ENCODE data around the gene ASTN2. TPM values are rescaled to one million over a fixed set of nuclear protein-coding genes. Genes with fewer than 3 reads are reported as not detected.

Gene ASTN2
- total and polyA plus RNA-seq, 2 donors (not counting 3 experiments of a cell fraction or from before 2014, with no cell fraction given) = 1.0 to 1.9 TPM

- Histone ChIP-seq H3K9me3 (replicated peaks; ENCODE audit: control insufficient read depth, insufficient read depth, low read length) (no peaks in the 10 kb centered on the region), H3K4me2 (ENCODE audit: insufficient read depth, low read length) (no peak overlapping the region), H3K27me3 (ENCODE audit: control insufficient read depth in 2 of 2, insufficient read depth in 2 of 2, low read length in 2 of 2) (no peaks in the 10 kb centered on the region), H3K9me1 (replicated peaks; ENCODE audit: control insufficient read depth, extremely low read depth, insufficient read depth, low read length) (no peaks in the 10 kb centered on the region), H3K4me3 (replicated peaks in 1 of 3; ENCODE audit: insufficient read depth in 1 of 3, low read depth in 1 of 3, low read length in 3 of 3) (no peak overlapping the region), H3K79me2 (ENCODE audit: control insufficient read depth, insufficient read depth, low read length) (no peaks in the 10 kb centered on the region), H3K27ac (ENCODE audit: insufficient read depth, low read depth, low read length) (no peak overlapping the region), H3K36me3 (ENCODE audit: control insufficient read depth in 2 of 2, extremely low read depth in 1 of 2, insufficient read depth in 2 of 2, low read length in 2 of 2) (no peaks in the 10 kb centered on the region), H4K20me1 (replicated peaks; ENCODE audit: control insufficient read depth, extremely low read depth, insufficient read depth, low read length) (no peaks in the 10 kb centered on the region), H3K9ac (replicated peaks; ENCODE audit: extremely low read depth, insufficient read depth, low read length) (no peak overlapping the region), H2AFZ (ENCODE audit: low read depth, low read length) (no peak overlapping the region), H3K4me1 (ENCODE audit: control insufficient read depth, extremely low read depth, insufficient read depth, low read length) (no peaks in the 10 kb centered on the region)
- BruUV-seq (replicated peaks) = no TSS peak
- TF ChIP-seq JUN (IDR thresholded peaks at IDR 0.05; ENCODE audit: borderline replicate concordance, insufficient read depth, insufficient read length, low read depth) (no peak), POLR2A (IDR thresholded peaks at IDR 0.05; ENCODE audit: low read depth, low read length) (no peak), EZH2 (IDR thresholded peaks at IDR 0.05; ENCODE audit: borderline replicate concordance, low read depth, low read length, severe bottlenecking) (no peak), FOS (IDR thresholded peaks at IDR 0.05; ENCODE audit: borderline replicate concordance, insufficient read depth, low read length) (no peak)
- TF ChIP-seq, protein P1, sequence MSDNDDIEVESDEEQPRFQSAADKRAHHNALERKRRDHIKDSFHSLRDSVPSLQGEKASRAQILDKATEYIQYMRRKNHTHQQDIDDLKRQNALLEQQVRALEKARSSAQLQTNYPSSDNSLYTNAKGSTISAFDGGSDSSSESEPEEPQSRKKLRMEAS (IDR thresholded peaks at IDR 0.05; ENCODE audit: insufficient read depth, insufficient read length) = no peak
- intact Hi-C loops (cut with micrococcal nuclease) (no loop called here), dilution Hi-C loops (cut with MboI; ENCODE audit: extremely low pct_ligation_motif_present, low sequenced_read_pairs) (no loop called here)
- ChIA-PET CTCF (no interaction called here), POLR2A (no interaction called here)
- FAIRE-seq (no peak), DNase-seq (ENCODE audit: low read depth, low spot score) (no peak)
Observed at GRCh38 chr9:117088140-117088539, 326.7 kb downstream of the ASTN2 start.

DNA sequence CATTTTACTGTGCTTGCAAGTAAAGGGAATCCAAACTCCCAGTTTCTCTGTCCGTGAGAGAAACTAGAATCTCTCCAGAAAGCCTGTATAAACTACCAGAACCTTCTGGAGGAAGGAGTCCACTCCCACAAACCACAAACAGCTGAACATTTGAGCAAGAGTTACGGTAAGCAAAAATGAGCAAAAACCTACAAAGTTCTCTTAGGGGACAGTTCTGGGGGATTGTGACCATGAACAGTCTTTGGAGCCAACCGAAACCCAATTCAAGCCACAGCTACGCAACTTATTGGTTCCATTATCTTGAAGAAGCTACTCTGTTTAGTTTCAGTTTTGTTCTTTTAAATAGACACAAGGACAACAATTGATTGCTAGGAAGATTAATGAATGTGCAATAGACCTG lies 330.6 kb downstream of the ASTN2 start:
- Histone ChIP-seq H3K4me3 (replicated peaks in 1 of 3; ENCODE audit: insufficient read depth in 1 of 3, low read depth in 1 of 3, low read length in 3 of 3) (no peak overlapping the region), H3K27me3 (ENCODE audit: control insufficient read depth in 2 of 2, insufficient read depth in 2 of 2, low read length in 2 of 2) (no peaks in the 10 kb centered on the region), H3K36me3 (ENCODE audit: control insufficient read depth in 2 of 2, extremely low read depth in 1 of 2, insufficient read depth in 2 of 2, low read length in 2 of 2) (no peaks in the 10 kb centered on the region), H3K9me1 (replicated peaks; ENCODE audit: control insufficient read depth, extremely low read depth, insufficient read depth, low read length) (no peaks in the 10 kb centered on the region), H3K4me2 (ENCODE audit: insufficient read depth, low read length) (no peak overlapping the region), H3K27ac (ENCODE audit: insufficient read depth, low read depth, low read length) (no peak overlapping the region), H3K9me3 (replicated peaks; ENCODE audit: control insufficient read depth, insufficient read depth, low read length) (no peaks in the 10 kb centered on the region), H2AFZ (ENCODE audit: low read depth, low read length) (no peak overlapping the region), H3K79me2 (ENCODE audit: control insufficient read depth, insufficient read depth, low read length) (no peaks in the 10 kb centered on the region), H4K20me1 (replicated peaks; ENCODE audit: control insufficient read depth, extremely low read depth, insufficient read depth, low read length) (no peaks in the 10 kb centered on the region), H3K4me1 (ENCODE audit: control insufficient read depth, extremely low read depth, insufficient read depth, low read length) (no peaks in the 10 kb centered on the region), H3K9ac (replicated peaks; ENCODE audit: extremely low read depth, insufficient read depth, low read length) (no peak overlapping the region)
- ChIA-PET CTCF (no interaction called here), POLR2A (no interaction called here)
- no peak for FAIRE-seq
- DNase-seq (ENCODE audit: low read depth, low spot score) = no peak
- TF ChIP-seq FOS (IDR thresholded peaks at IDR 0.05; ENCODE audit: borderline replicate concordance, insufficient read depth, low read length) (no peak), POLR2A (IDR thresholded peaks at IDR 0.05; ENCODE audit: low read depth, low read length) (no peak), MYC (IDR thresholded peaks at IDR 0.05; ENCODE audit: low read depth, low read length) (no peak), GATA2 (IDR thresholded peaks at IDR 0.05; ENCODE audit: insufficient read depth, insufficient read length, low read depth, low read length) (no peak), POLR2AphosphoS5 (IDR thresholded peaks at IDR 0.05; ENCODE audit: insufficient read depth, low read depth, low read length) (no peak), JUN (IDR thresholded peaks at IDR 0.05; ENCODE audit: borderline replicate concordance, insufficient read depth, insufficient read length, low read depth) (no peak), EZH2 (IDR thresholded peaks at IDR 0.05; ENCODE audit: borderline replicate concordance, low read depth, low read length, severe bottlenecking) (no peak)
- TF ChIP-seq, protein P1 (IDR thresholded peaks at IDR 0.05; ENCODE audit: insufficient read depth, insufficient read length) = no peak
- TF ChIP-seq, protein P2, sequence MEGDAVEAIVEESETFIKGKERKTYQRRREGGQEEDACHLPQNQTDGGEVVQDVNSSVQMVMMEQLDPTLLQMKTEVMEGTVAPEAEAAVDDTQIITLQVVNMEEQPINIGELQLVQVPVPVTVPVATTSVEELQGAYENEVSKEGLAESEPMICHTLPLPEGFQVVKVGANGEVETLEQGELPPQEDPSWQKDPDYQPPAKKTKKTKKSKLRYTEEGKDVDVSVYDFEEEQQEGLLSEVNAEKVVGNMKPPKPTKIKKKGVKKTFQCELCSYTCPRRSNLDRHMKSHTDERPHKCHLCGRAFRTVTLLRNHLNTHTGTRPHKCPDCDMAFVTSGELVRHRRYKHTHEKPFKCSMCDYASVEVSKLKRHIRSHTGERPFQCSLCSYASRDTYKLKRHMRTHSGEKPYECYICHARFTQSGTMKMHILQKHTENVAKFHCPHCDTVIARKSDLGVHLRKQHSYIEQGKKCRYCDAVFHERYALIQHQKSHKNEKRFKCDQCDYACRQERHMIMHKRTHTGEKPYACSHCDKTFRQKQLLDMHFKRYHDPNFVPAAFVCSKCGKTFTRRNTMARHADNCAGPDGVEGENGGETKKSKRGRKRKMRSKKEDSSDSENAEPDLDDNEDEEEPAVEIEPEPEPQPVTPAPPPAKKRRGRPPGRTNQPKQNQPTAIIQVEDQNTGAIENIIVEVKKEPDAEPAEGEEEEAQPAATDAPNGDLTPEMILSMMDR (IDR thresholded peaks at IDR 0.05; ENCODE audit: extremely low read depth in 1 of 2, insufficient read depth in 1 of 2, low read depth in 1 of 2, low read length in 2 of 2) = no peak
- dilution Hi-C loops (cut with MboI; ENCODE audit: extremely low pct_ligation_motif_present, low sequenced_read_pairs) (no loop called here), intact Hi-C loops (cut with micrococcal nuclease) (no loop called here)
- BruUV-seq (replicated peaks) = no TSS peak

Data from endothelial cell of umbilical vein (primary cell).